Measurements from ENCODE around the gene STT3B.

DNA sequence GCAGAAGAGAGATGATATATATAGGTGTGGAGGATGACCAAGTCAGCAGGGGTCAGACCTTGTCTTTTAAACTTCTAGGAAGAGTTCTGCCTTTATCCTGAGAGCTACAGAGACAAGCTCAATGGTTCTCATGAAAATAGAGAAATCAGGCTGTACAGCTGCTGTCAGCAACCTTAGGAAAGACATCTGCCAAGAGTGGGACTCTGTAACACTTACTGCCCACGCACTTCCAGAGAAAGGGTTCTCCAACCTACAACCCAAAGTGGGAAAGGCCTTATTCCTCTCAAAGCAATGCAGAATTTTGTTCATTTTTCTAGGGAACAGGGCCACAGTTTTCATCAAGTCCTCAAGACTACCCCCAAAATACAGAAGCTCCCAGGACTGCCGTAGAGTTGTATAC lies 138.7 kb downstream of the STT3B start:
- TF ChIP-seq CTCF (conservative IDR thresholded peaks at IDR 0.05; ENCODE audit: low read depth, low read length) (no peak), POLR2A (IDR thresholded peaks at IDR 0.05; ENCODE audit: low read depth, low read length) (no peak), RAD21 (IDR thresholded peaks at IDR 0.05; ENCODE audit: low read length) (no peak), MXI1 (IDR thresholded peaks at IDR 0.05; ENCODE audit: borderline replicate concordance, low read depth, low read length) (no peak), CEBPB (IDR thresholded peaks at IDR 0.05; ENCODE audit: low read depth, low read length) (no peak), RFX5 (IDR thresholded peaks at IDR 0.05; ENCODE audit: low read depth, low read length) (no peak), MAZ (IDR thresholded peaks at IDR 0.05; ENCODE audit: borderline replicate concordance, low read depth, low read length) (no peak), USF2 (IDR thresholded peaks at IDR 0.05; ENCODE audit: low read depth, low read length) (no peak), BHLHE40 (IDR thresholded peaks at IDR 0.05; ENCODE audit: low read depth, low read length) (no peak), SMC3 (IDR thresholded peaks at IDR 0.05; ENCODE audit: low read depth, low read length) (no peak)
